Left cardiac atrium (tissue), 4 donors: ENCODE measurements around the gene ACER1. TPM values are rescaled to one million over a fixed set of nuclear protein-coding genes. Genes with fewer than 3 reads are reported as not detected.
"Not testable (repeated sequence)": the region's sequence is repeated elsewhere in the genome, so short reads cannot be mapped to it uniquely, and the experiment has no call there.

Source experiments
- ATAC-seq, 2 donors: fragments of 200-7000 bp; cut with Tn5 transposase; one replicate each; pipeline ENCODE4 v1.9.1; 2020; ENCODE audit warnings: mild to moderate bottlenecking in 2 of 2, moderate library complexity in 2 of 2
- DNase-seq: peaks from one replicate; pipeline ENCODE4 v3.0.0-alpha.2; 2020
- intact Hi-C, 2 donors: fragments of 100-400 bp; cut with DNase I; formaldehyde crosslinking; loops; one replicate each; pipeline versions ENCODE4 v1.14.1 to v1.15.1; 2022 to 2023
- total RNA-seq, 2 donors: library from RNA; stranded (reverse); fragmentation: NEBNext Ultra II Directional; extraction: Animal tissue kit (Norgen Biotek cat#: 25700); gene quantifications; one replicate each; pipeline ENCODE4 v1.2.1, GENCODE V29; 2021
- donor health status: DM: no; HTN: yes; CAD: no.
- donor health status: DM: no; HTN: yes; CAD: no; lungs with severe emphysema.
- donor health status: DM: yes; HTN: yes; CAD: no.
- donor health status: Dilated cardiomyopathy.

ACER1 gene
- total RNA-seq, 2 donors from 2014 or later, result not detected

DNA sequence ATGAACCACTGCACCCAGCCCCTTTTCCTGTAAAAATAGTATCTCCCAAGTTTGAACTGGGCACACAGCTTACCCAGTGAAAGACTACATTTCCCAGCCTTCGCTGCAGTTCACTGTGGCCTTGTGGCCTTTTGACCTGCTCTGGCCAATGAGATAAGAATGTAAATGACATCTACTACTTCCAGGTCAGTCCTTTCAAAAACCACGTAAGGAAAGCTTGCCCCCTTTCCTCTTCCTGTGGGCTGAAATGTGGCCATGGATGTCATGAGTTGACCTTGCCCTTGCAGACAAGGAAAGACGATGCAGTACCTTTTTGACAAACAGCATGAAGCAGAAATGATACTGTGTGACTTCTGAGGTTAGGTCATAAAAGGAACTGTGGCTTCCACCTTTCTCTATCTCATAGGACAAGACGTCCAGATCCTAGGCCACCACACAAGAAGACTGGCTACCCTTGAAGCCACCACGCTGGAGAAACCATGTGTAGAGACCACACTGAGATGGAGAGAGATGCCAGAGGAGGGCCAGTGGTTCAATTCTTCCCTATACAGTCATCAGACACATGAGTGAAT, 19.9 kb downstream of the ACER1 start:
- intact Hi-C loops, result no loop called here
- ATAC-seq, result no peak
- DNase-seq, result no peak

DNA sequence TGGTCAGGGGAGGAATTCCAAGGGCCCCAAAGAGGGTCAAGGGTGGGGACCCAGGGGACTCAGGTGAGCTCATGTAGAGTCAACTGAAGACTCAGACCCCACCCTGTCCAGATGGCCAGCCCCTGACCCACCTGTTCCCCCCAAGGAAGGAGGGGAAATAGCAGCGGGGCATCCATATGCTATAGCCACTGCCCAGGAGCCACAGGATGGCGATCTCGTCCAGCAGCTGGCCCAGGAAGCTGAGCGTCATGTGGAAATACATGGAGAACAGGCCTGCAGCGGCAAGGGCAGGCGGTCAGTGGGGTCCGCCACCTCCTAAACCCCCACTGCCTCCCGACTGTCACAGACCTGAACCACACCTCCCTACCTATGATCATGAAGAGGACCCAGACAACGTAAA, 21.4 kb downstream of the ACER1 start:
- intact Hi-C loops, result no loop called here
- no peak for ATAC-seq
- DNase-seq, result no peak

DNA sequence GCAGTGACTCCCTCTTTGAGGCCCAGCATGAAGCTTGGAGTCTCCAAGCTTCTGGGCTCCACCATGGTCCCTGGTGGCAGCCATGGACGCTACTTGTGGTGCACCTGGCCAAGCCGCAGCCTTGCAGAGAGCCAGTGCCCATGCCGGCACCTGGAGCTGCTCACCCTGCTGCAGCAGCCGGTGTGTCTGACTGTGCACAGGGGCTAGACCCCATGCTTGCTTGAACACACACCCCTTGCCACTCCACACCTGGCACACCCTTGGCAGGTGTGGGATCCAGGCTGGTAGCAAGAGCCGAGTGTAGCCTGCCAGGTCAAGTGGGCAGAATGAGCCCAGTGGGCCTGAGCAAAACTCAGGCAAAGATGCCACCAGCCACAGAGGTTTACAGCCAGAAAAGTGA, 35.0 kb downstream of the ACER1 start:
- intact Hi-C loops, result loop anchor here (2.0 to 5.0 kb wide), 4 partner anchors 80 to 171 kb away; no protein-coding TSS in a partner anchor
- ATAC-seq (no peak), DNase-seq (no peak)

DNA sequence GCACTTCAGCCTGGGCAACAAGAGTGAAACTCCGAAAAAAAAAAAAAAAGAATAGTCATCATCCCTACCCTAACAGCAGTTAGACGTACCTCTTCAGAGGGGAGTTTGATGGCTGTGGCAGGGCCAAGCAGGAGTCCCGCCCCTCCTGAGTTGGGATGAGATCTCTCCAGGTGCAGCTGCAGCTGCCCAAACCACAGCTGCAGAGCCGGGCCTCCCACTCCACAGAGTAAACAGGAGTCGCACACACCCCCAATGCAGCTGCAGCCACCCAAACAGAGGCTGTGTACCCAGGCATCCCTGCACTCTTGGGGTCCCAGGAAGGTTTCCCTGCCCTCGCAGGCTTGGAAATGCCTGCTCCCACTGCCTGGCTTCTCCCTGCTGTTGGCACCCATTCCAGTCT, 36.2 kb downstream of the ACER1 start:
- ATAC-seq, result no peak
- DNase-seq, result no peak
- intact Hi-C loops, result loop anchor here in 1 of 2 donors (5.0 kb wide), 2 partner anchors 80 to 170 kb away; no protein-coding TSS in a partner anchor

DNA sequence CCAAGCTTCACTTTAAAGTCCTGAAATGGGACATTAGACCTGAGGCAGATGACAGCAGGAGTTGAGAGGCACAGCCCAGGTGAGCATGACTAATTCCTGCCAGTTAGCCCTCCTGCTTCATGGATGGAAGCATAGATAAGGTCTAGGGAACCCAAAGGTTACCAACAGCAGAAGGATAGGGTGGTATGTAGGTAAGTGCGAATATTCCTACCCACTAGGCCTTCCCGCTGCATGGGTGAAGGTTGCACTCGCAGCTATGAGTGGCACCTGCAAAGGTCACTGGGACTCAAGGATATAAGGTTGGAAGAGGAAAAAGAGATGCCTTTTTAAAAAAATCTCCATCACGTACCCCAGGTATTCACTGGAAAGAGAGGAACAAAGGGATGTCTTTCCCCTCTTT, 41.4 kb downstream of the ACER1 start:
- intact Hi-C loops, result no loop called here
- no peak for ATAC-seq
- DNase-seq, result no peak

DNA sequence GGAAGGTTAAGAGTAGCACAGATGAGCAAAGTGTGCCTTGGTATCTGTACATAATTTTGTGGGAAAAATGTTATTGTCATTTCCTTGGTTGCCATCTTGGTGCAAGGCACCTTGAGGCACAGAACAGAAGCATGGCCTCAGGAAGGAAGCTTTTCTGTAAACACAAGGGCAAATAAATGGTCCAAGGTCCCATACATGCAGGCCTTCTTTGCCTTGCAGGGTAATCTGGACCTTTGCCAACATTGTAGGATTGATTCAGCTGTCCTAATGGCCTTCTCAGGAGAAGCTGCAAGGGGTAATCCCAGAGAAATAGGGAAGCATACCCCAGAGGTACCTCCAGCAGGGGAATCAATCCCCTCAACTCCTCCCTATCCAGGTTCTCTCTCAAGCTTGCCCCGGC, 44.7 kb downstream of the ACER1 start:
- ATAC-seq, result no peak
- no peak for DNase-seq
- intact Hi-C loops, result loop anchor here in 1 of 2 donors (10.0 kb wide), 1 partner anchor 244 kb away; no protein-coding TSS in a partner anchor

DNA sequence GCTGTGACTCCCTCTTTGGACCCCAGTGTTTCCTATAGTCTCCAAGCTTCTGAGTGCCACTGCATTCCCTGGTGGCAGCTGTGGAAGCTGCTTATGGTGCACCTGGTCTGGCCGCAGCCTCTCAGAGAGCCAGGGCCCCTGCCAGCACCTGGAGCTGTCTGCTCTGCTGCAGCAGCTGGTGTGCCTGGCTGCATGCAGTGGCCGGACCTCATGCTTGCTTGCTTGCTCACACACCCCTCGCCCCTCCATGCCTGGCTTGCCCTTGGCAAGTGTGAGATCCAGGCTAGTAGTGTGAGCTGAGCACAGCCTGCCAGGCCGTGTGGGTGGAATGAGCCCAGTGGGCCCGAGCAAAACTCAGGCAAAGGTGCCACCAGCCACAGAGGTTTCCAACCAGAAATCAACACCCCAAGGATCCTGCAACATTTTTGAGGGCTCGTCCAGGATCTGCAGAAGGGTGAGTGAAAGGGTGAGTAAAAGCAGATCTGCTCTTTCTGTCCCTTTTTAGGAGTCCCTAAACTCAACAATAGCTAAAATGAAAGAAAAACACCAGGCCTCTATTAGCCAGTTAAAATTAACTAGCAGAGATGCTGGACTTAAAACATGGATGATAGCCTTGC, 46.0 kb downstream of the ACER1 start:
- ATAC-seq, result no peak
- intact Hi-C loops, result loop anchor here in 1 of 2 donors (10.0 kb wide), 1 partner anchor 243 kb away; no protein-coding TSS in a partner anchor
- DNase-seq, result no peak

DNA sequence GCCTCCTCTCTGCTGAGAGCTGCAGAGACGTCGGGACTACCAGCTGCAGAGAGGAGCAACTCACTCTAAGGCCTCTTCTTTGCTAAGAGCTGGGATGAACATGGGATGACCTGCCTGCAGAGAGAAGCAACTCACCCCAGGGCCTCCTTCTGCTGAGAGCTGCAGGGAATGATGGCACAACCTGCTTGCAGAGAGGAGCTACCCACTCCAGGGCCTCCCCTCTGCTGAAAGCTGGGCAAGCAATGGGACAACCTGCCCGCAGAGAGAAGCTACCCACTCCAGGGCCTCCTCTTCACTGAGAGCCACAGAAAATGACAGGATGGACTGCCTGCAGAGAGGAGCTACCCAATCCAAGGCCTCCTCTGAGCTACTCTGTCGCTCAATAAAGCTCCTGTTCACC, 46.7 kb downstream of the ACER1 start:
- DNase-seq (no peak), ATAC-seq (no peak)
- intact Hi-C loops, result loop anchor here in 1 of 2 donors (10.0 kb wide), 1 partner anchor 242 kb away; no protein-coding TSS in a partner anchor

DNA sequence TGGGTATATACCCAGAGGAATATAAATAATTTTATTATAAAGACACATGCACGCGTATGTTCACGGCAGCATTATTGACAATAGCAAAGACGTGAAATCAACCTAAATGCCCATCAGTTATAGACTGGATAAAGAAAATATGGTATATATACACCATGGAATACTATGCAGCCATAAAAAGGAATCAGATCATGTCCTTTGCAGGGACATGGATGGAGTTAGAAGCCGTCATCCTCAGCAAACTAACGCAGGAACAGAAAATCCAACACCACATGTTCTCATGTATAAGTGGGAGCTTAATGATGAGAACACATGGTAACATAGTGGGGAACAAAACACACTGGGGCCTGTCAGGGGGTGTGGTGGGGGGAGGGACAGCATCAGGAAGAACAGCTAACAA, 51.0 kb downstream of the ACER1 start:
- not testable (repeated sequence) for ATAC-seq, DNase-seq
- intact Hi-C loops, result loop anchor here in 1 of 2 donors (10.0 kb wide), 1 partner anchor 238 kb away; no protein-coding TSS in a partner anchor

DNA sequence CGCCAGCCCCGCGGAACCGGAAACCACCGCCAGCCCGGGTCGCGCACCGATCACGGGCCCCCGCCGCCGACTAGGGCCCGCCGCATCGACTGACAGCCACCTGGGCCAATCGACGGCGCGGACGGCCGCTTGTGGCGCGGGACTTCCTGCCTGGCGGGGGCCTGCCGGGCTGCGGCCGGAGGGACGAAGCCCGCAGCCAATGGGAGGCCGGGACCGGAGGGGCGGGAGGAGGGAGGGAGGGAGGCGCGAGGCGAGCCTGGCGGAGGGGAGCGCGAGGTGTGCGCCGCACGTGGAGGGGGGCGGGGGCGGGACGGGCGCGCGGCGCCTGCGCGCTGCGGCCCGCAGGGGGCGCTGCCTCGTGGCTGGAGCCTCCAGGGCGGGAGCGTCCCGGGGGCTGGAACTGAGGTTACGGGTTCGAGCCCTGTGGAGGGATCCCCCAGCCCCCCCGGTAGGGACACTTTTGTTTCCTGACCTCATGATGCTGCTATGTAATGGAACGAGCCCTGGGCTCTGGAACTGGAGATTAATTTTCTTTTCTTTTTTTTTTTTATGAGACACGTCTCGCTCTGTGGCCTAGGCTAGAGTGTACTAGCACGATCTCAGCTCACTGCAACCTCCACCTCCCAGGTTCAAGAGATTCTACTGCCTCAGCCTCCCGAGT, 53.4 kb downstream of the ACER1 start, which contains the start of gene MLLT1:
MLLT1 (minus strand) TSS at position 45 of the 661 bp plus-strand sequence. CDS start 191 bp downstream, outside the sequence.
- DNase-seq (peak; percentile 97), ATAC-seq (peak; percentile 97 to 98)

DNA sequence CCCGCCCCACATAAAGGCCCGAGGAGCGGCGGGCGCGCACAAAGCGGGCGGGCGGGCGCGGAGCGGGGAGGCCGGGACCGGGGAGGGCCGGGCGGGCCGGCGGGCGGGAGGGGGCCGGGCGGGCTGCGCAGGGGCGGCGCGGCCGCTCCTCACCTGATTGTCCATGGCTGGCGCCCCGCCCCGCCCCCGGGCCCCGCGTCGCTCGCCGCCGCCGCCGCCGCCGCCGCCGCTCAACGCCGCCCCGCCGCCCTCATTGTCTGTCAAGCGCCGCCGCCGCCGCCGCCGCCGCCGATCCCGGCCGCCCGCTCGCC, 53.8 kb downstream of the ACER1 start:
- ATAC-seq, result peak in 1 of 2 donors; percentile 1
- intact Hi-C loops, result loop anchor here (5.0 to 10.0 kb wide), 3 partner anchors 55 to 215 kb away; no protein-coding TSS in a partner anchor

More for the DNA sequence above, 53.4 kb downstream of the ACER1 start, which contains the start of gene MLLT1:
- intact Hi-C loops, result loop anchor here (5.0 to 10.0 kb wide), 4 partner anchors 55 to 235 kb away; no protein-coding TSS in a partner anchor

DNA sequence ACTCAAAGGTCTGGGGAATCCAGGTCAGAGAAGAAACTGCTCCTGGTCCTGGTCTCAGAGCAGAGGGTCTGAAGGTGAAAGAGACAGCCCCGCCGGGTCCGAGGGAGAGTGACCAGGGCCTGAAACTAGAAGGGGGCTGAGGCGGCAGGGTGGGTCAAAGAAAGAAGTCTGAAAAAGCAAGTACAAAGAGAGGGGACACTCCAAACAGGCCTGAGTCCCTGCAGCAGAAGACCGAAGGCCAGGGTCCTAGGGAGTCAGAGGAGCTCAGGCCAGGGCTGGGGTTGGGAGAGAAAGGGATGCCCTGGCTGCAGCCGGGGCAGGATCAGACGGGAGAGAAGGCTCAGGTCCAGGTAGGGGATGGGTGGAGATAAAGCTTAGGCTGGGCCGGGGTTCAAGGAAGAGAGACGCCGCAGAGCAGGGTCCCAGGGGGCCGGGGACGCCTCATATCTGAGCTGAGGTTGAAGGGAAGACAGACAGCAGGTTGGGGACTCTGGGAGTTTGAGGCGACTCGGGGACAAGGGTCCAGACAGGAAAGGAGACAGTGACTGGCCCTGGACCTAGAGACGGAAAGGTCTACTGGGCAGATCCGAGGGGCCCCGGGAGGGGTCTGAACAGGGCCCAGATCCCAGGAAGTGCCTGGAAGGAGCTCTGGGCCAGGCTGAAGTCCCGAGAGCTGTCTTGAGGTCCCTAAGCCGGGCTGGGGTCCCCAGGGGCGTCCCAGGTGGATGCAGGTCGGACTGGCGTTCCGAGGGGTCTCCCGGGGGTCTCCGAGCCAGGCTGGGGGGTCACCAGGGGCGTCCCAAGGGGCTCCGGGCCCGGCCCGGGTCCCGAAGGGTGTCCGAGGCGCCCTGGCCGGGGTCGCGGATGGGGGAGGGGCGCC, 54.4 kb downstream of the ACER1 start:
- intact Hi-C loops, result loop anchor here (5.0 to 10.0 kb wide), 3 partner anchors 54 to 214 kb away; no protein-coding TSS in a partner anchor
- ATAC-seq, result no peak
- no peak for DNase-seq

More for the DNA sequence above, 53.8 kb downstream of the ACER1 start:
- no peak for DNase-seq

DNA sequence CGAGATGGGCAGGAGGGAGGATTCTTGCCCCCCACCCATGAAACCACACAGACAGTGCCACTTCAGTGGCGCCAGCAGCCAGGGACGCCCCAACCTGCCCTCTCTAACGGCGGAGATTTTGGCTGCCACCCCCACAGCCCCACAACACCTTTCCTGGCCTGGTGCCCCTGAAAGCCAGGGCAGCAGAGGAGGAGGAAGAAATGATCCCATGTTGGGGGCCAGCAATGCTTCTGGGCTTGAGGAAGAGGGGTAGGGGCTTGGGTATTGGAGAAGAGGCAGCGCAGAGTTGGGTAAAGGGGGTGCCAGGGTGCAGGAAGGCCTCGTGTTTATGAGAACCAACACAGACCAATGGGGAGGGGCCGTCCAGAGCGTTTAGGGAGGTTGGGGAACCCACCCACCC, 55.4 kb downstream of the ACER1 start:
- ATAC-seq (no peak), DNase-seq (no peak)
- intact Hi-C loops, result loop anchor here (5.0 to 10.0 kb wide), 3 partner anchors 53 to 213 kb away; no protein-coding TSS in a partner anchor

DNA sequence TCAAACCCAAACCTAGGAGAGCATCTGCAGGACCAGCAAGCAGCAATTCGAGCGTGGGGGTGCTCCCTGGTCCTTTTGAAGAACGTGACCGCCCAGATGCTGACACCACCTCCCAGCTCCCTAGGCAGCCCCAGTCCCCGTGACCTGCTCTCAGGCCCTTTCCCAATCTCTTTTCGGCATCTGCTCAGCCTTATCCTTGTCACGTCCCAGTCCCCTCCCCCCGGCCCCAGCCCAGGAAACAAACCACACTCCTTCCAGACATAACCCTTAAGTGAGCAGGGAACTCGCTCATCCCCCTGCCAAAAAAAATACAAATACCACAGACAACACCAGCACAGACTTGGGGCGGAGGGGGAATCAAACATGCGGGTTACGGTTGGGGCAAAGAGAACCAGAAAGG, 57.0 kb downstream of the ACER1 start:
- DNase-seq (peak; percentile 76), ATAC-seq (no peak)
- intact Hi-C loops, result loop anchor here (5.0 to 10.0 kb wide), 3 partner anchors 52 to 212 kb away; no protein-coding TSS in a partner anchor

DNA sequence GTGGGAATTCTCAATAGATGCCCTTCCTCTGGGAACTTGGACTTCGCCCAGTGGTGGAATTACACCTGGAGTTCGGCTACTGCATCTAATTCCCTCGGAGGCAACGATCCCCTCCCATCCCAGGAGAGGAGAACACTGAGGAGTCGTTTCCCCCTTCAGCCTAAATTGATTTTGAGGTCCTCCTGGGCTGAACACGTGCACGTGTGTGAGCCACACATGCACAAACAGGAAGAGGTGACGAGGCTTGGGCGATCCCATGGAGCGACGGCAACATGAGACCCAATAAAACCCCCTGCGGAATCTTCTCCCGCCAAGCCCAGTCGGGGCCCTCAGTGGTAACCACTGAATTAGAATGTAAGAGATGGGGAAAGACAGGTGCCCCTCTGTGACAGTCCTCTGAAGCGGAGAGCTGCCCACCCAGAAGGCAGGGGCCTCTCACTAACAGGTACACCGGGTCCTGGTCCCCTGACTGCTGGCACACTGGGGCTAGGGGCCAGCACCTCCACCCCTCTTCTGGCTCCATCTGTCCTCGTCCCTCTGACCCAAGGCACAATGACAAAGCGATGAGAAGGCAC, 58.2 kb downstream of the ACER1 start:
- ATAC-seq, result no peak
- intact Hi-C loops, result loop anchor here (5.0 to 10.0 kb wide), 3 partner anchors 50 to 210 kb away; no protein-coding TSS in a partner anchor
- no peak for DNase-seq

DNA sequence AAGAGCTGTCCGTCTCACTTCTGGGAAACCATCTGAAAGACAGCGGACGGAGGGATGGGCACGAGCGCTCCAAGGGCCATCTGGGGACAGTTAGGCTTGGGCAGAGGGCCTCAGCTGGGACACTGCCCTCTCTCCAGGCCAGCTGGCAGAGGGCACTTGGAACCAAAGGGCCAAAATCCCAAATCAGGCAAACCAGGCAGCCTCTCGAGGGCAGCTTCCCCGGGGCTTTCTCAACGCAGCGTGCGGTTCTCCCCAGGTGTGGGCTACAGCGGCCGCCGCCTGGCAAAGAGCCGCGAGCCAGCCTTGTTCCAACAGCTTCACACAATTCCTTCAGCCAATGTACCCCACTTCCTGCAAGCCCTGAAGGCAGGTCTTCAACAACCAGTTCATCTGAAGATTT, 58.7 kb downstream of the ACER1 start:
- ATAC-seq (peak; percentile 9 to 38), DNase-seq (peak; percentile 58)
- intact Hi-C loops, result loop anchor here (5.0 to 10.0 kb wide), 4 partner anchors 37 to 210 kb away; no protein-coding TSS in a partner anchor

DNA sequence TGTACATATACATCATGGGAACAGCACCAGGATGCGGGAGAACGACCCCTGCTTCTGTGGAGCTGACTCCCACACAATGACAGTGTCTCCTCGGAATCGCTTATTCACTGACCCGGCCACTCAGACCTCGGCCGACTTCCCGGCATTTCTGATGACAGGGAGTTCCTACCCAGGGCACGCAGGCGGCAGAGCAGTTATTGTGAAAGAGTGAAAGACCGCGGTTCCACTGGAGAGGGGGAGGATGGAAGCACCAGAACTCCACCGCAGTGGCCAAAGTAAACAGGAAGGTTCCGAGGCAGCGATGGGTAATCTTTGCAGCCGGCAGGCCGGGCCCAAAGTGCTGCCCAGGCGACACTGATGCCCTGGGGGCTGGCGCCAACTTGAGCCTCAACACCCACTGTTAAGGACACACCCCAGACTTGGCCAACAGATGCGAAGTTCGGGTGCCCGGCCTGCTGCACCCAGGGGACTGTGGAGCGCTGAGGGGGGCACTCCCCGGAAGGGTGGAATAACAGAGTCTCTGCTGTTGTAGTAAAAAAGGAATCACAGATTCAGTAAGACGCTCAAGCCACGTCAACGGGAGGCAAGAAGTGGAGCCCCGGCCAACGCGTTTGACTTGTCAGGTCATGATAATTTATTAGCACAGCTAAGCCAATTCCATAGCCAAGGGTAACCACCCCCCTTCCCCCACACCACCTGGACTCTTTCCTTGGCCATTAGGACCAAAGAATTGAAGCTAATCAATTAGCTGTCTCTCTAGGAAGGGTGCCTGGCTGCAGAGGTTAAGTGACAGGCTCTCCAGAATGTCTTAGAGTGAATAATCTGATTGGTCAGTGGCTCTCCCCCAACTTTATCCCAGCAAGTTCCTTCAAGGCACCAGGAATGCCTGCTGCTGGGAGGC, 59.5 kb downstream of the ACER1 start:
- DNase-seq (peak; percentile 92), ATAC-seq (peak; percentile 71 to 78)
- intact Hi-C loops, result loop anchor here (5.0 to 10.0 kb wide), 3 partner anchors 37 to 209 kb away; no protein-coding TSS in a partner anchor
